Stimulated activated effector memory CD8-positive, alpha-beta T cell treated with anti-CD3 and anti-CD28 coated beads, Interleukin-12 subunit alpha, Interleukin-12 subunit beta, amount 100 ng/mL, for 72 hours (primary cell): ENCODE measurements around the gene MLLT10.
A peak's percentile ranks its signal among the peaks of the same experiment; 100 is the strongest.

ENCODE experiments used
- ATAC-seq: fragments of 150-1000 bp; cut with Tn5 transposase; 2 replicates; pipeline ENCODE4 v1.10.0; 2021
- DNase-seq, 2 donors: peaks; one replicate each; pipeline ENCODE4 v3.0.0; 2021 to 2022; ENCODE audit warnings: low spot score in 2 of 2
- H3K27ac Mint-ChIP-seq: one replicate; pipeline ENCODE4 v1.8.0; 2022; ENCODE audit warnings: mild to moderate bottlenecking, mixed read lengths
- H3K36me3 Mint-ChIP-seq: one replicate; pipeline ENCODE4 v1.8.0; 2022; ENCODE audit warnings: mild to moderate bottlenecking, mixed read lengths
- H3K4me1 Mint-ChIP-seq: one replicate; pipeline ENCODE4 v1.8.0; 2022; ENCODE audit warnings: mixed read lengths
- H3K4me3 Mint-ChIP-seq: one replicate; pipeline ENCODE4 v1.8.0; 2022; ENCODE audit warnings: mild to moderate bottlenecking, mixed read lengths
- H3K9me3 Mint-ChIP-seq: one replicate; pipeline ENCODE4 v1.8.0; 2022; ENCODE audit warnings: mixed read lengths

Gene MLLT10

DNA sequence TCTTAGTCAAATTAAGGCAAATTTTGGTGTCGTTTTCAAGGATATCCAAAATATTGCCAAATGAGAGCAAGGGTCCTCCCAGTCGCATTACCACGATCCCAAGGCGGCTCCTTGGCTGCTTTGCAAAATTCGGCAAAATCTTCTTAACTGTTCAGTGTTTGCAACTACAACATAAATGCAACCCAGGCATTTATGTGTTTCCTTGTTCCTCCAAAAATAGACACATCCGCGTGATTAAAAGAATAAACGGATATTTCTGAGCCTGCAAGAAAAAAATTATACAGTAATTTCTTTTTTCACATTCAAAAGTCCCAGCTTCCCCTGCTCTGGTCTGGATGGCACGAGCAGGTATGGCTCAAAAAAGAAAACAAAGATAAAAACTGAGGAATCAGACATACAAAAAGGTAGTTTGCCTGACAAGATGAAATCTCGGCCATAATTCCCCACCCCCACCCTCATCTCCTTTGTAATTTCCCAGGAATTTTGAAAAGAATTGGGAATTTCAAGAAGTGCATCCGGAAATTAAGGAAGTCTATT lies 14.6 kb upstream of the MLLT10 start:
- peak overlapping the region; percentile 84 for H3K4me3 Mint-ChIP-seq
- ATAC-seq (no peak), DNase-seq (no peak)
- H3K9me3 Mint-ChIP-seq: no peaks in the 10 kb centered on the region
- H3K4me1 Mint-ChIP-seq: peaks cover 36% of the 10 kb centered on the region
- H3K36me3 Mint-ChIP-seq: no peaks in the 10 kb centered on the region
- H3K27ac Mint-ChIP-seq: no peak overlapping the region

DNA sequence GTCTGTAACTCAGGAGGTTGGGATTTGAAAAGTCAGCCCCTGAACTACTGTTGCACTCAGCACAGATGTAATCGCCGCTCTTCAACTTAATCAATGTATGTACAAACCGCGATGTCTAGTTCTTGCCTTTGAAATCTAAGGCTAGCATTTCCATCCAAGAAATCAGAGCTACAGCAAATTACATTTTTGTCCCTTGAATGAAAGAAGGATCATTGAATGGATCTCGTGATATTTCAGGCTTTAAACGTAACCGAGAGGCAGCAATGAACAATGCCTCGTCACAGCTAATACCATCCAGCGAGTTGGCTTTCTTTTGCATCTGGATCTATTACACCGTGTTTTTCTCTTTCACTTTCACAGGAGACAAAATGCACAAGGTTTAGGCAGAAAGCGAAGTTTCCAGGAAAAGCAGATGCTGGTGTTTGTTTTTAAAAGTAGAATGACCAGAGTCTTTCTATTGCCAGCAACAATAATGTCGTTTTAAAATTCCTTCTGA lies 14.0 kb upstream of the MLLT10 start:
- DNase-seq: peak in 1 of 2 donors; percentile 45

DNA sequence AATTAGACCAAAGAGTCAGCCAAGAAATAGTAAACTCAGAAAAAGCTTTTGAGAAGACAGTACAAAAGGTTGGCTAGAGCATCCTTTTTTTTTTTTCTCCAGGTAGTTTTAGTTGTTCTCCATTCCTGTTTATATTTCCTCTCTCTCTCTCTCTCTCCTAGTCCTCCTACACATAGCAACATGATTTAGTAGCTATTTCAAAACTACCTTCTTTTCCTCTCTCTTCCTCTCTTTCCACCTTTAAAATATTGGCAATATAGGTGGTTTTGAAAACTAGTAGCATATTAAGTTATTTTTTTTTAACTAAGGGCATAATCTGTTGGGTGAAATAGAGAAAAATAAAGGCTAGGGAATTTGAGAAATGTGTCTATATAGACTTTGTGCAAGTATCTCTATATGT lies 13.5 kb upstream of the MLLT10 start:
- Mint-ChIP-seq H3K4me1 (peaks cover 44% of the 10 kb centered on the region), H3K9me3 (no peaks in the 10 kb centered on the region), H3K27ac (no peak overlapping the region), H3K4me3 (peak overlapping the region; percentile 84), H3K36me3 (peaks cover 7% of the 10 kb centered on the region)
- ATAC-seq: no peak
- DNase-seq: no peak

More for the DNA sequence above, 14.0 kb upstream of the MLLT10 start:
- H3K9me3 Mint-ChIP-seq: no peaks in the 10 kb centered on the region
- H3K4me3 Mint-ChIP-seq: peak overlapping the region; percentile 84
- H3K27ac Mint-ChIP-seq: no peak overlapping the region
- peaks cover 39% of the 10 kb centered on the region for H3K4me1 Mint-ChIP-seq
- peaks cover 5% of the 10 kb centered on the region for H3K36me3 Mint-ChIP-seq
- ATAC-seq: peak; percentile 59

DNA sequence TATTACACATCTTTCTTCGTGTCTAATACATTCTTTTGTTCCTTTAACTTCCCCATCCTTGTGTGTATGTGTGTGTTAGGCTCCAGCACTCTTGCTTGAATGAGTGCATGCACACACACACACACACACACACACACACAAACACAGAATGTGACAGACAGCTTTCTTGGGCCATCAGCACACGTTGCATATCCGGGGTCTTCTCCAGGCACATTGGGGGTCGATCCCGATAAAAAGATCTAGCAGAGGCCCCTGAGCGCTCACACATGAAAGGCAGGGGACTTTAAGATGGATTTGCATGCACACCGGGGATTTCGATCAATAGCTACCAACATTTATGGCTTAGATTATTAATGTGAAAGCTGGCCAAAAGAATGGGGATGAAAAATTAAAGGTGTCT lies 13.1 kb upstream of the MLLT10 start:
- Mint-ChIP-seq H3K27ac (no peak overlapping the region), H3K9me3 (no peaks in the 10 kb centered on the region), H3K4me3 (peak overlapping the region; percentile 84), H3K36me3 (peaks cover 7% of the 10 kb centered on the region), H3K4me1 (peaks cover 46% of the 10 kb centered on the region)
- DNase-seq (no peak), ATAC-seq (no peak)

DNA sequence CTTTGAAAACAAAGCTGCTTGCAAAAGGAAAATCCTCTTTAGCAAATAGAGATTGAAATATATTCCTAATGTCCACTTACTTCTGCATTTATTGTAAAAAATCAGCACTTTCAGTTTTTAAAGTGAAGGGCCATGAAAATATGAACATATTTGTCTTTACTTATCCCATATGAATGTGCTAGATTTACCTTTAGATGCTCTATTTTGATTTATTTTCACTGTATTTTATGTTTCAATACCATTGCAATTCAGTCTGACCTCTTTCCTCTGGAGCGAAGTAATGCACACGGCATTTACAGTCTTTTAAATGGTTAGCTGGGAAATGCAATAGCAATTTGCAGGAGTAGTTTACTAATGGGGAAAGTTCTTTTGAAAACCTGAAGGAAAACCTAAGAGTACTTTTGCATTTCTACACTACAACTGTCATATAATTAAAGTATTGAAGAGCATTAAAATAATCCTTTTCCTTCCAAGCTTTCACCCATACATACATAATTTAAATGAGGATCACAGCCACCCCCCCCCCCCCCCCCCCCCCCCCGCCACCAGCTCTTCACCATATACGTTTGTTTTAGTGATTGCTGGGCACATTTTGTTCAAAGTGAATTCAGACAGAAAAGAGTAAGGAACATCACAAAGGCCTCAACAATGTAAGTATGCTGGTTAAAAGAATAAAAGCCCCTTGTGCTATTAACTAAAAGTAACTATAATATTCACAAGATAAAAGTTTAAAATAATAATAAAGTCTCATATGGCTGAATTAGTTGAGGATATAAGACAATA lies 12.1 kb upstream of the MLLT10 start:
- DNase-seq: no peak
- no peaks in the 10 kb centered on the region for H3K9me3 Mint-ChIP-seq
- no peak overlapping the region for H3K27ac Mint-ChIP-seq
- peaks cover 52% of the 10 kb centered on the region for H3K4me1 Mint-ChIP-seq
- peaks cover 7% of the 10 kb centered on the region for H3K36me3 Mint-ChIP-seq
- no peak for ATAC-seq
- H3K4me3 Mint-ChIP-seq: no peak overlapping the region

DNA sequence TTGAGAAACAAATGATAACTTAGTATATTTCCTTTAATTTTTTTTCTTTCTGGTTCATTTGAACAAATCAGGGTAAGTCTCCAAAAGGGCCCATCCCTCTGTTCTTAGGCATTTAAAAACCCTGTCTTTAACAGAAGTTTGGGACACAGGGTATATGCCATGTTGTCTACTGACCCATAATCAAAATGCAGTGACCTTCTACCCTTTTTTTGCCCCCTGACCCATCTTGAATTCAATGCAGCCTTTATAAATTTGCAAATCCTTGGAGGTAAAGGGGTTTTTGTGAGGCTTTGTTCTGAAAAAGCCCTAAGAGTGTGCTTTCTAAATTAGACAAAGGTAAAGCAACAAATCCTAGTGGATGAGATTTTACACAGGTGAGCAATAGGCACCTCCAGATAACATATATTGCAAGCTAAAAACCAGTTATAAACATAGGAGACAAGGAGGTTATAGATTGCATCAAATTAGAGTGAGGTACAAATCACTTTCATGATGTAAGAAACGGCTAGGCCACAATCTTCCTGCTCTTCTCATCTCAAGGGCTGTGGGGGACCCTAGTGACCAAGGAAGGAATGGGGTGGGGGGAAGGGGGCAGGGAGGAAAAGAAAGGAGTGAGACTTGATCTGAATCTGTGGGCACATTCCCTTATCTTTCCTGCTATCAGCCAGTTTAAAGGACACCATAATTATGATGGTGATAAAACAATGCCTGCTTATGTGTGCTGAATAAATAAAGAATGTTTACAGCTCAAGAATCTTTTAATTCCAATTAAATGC lies 11.2 kb upstream of the MLLT10 start:
- no peak overlapping the region for H3K27ac Mint-ChIP-seq
- peaks cover 7% of the 10 kb centered on the region for H3K36me3 Mint-ChIP-seq
- peaks cover 49% of the 10 kb centered on the region for H3K4me1 Mint-ChIP-seq
- DNase-seq: no peak
- H3K9me3 Mint-ChIP-seq: no peaks in the 10 kb centered on the region
- no peak for ATAC-seq
- no peak overlapping the region for H3K4me3 Mint-ChIP-seq

DNA sequence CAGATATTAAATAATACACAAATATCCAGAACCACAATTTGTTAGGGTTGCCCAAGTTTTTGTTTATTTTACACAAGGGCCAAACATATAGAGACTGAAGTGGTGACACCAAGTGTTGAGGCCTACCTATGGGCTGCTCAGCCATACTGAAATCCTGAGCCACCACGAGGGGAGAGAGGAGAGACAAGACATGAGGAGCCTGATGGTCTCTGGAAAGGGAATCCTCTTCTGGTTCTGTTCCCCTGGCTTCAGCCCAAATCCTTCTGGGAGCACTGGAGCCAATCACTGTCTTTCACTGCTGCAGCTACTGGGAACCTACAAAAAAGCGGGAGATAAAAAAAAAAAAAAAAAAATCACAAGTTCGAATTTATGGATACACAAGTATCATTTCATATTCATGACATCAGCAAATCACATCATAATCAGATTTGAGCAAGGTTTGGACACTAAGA lies 10.4 kb upstream of the MLLT10 start:
- Mint-ChIP-seq H3K36me3 (peaks cover 7% of the 10 kb centered on the region), H3K27ac (no peak overlapping the region), H3K4me1 (peaks cover 42% of the 10 kb centered on the region), H3K9me3 (no peaks in the 10 kb centered on the region), H3K4me3 (no peak overlapping the region)
- DNase-seq (no peak), ATAC-seq (no peak)

DNA sequence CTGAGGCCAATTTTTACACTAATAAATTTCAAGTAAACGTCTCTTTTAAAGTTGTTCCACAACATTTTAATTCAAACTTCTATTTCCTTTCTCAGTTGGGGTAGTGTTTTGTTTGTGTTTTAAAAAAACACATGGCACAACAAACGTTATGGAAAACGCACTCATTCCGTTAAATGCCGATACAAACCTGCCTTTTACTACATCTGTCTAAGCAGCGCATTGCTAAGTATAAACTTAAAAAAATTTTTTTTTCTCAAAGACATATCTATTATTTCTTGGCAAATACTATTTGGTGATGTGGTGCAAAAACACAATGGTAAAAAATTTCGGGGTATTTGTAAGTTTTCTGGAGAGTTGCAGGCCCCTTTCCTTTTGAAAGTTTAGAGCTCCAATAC lies 9.9 kb upstream of the MLLT10 start:
- Mint-ChIP-seq H3K4me1 (peaks cover 36% of the 10 kb centered on the region), H3K27ac (no peak overlapping the region), H3K9me3 (no peaks in the 10 kb centered on the region), H3K36me3 (peaks cover 7% of the 10 kb centered on the region), H3K4me3 (no peak overlapping the region)
- ATAC-seq (no peak), DNase-seq (no peak)

DNA sequence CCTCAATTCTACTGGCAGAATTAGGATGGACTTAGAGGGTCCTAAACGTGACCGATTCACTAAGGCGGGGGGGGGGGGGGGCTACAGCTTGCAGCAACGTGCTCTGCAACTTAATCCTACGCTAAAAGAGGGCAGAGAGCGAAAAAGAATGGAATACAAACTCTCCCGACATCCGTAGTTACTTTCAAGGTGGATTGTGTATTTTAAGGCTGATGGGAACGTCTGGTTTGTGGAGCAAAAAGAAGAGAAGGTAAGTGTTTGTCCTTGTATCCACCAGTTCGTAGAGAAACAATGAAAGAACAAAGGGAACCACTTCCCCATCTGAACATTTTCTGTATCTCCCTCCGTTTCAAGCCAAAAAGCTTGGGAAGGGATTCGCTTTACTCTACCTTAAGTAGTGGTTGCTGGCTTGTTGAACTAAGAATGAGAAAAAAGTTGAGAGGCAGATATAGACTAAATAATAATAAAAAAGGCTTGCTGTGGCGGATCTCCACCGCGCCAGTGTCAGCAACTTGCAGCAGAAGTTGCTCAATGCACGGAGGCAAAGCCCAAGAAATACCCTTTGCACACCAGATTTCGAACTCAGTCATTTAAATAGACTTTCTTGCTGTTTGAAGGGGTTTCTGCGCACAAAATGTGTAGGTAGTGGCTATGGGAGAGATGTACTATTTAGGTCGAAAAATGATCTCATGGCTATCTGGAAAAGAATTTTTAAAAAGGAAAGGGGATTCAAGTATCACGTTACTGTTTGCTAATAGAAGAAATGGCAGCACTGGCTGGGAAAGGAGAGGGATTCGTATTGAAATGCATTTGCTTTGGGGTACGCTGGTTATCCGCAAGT lies 9.3 kb upstream of the MLLT10 start:
- peak in 1 of 2 donors; percentile 47 for DNase-seq
- peaks cover 33% of the 10 kb centered on the region for H3K4me1 Mint-ChIP-seq
- no peak for ATAC-seq
- H3K36me3 Mint-ChIP-seq: peaks cover 7% of the 10 kb centered on the region
- no peaks in the 10 kb centered on the region for H3K9me3 Mint-ChIP-seq
- peak overlapping the region; percentile 95 for H3K4me3 Mint-ChIP-seq
- peak overlapping the region; percentile 99 for H3K27ac Mint-ChIP-seq

DNA sequence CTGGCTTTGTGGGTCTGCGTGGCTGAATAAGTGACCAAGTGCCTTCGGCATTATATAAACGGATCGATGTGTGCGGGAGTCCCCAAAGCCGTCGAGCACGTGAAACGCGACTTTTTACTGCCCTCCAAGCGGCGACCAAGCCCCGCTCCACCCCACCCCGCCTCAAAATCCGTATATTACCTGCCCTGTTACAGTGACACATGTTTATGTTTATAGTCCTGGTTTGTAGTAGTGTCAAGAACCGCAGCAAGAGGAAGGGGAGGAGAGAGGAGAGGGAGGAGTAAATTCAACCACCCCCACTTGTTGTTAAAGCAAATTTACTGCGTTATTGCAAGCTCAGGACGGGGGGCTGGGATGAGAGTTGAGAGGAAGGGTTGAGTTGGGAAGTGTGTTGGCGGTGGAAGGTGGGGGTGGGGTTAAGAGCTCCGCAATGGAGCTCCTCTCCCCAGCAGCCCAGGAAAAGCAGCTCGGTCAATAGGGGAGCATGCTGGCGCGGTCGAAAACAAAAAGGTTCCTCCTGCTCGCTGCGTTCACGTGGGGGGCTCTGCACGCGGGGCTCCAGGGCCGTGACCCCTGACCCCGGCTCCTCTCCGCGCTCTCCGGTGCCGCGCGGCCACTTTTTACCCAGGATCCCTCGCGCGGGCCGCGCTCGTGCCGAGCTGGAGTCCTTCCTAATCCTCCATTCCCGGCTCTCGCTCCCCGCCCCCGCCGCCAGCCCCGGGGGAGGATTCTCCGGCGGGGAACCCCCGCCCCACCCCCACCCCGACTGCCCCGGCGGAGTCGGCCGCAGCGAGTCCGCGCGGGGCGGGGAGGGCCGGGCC lies 8.5 kb upstream of the MLLT10 start, which contains the start of gene SKIDA1:
TSS of gene SKIDA1 (minus strand) at position 316 of the 821 bp plus-strand sequence. CDS start 7,860 bp downstream, outside the sequence.
- Mint-ChIP-seq H3K4me1 (peaks cover 24% of the 10 kb centered on the region), H3K4me3 (peak within 1 kb of the TSS; percentile 95), H3K36me3 (peaks cover 7% of the 10 kb centered on the region), H3K9me3 (no peaks in the 10 kb centered on the region), H3K27ac (peak within 1 kb of the TSS; percentile 99)
- ATAC-seq: peak; percentile 75
- DNase-seq: no peak

DNA sequence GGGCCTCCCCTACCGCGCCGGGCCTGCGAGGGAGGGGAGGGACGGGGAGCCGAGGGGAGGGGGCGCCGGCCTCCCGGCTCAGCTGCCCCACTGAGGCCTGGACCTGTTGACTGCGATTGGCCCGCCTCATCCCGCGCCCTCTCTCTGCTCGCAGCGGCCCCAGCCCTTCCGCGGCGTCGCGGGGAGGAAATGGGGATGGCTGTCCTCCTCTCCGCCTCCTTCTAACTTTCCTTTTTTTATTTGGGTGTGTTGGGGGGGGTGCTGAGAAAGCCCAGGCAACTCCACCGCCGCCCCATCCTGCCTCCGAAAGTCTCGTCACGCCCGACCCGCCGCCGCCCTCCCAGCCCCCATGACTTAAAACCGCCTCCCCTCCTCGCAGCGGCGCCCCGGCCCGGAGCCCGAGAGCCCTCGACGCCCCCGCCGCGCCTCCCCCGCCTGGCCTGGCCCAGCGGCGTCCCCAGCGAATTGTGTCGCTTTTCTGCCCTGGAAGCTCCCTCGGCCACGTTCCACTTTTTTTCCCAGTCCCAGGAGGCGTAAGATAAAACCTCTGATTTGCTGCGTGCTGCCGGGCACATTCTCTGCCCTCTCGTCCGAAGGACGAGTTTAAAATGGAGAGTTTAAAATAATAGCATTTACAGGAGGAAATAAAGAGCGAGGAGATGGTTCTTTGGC lies 7.7 kb upstream of the MLLT10 start:
- H3K9me3 Mint-ChIP-seq: no peaks in the 10 kb centered on the region
- DNase-seq: peak; percentile 54 to 81
- H3K4me3 Mint-ChIP-seq: peak overlapping the region; percentile 95
- peaks cover 19% of the 10 kb centered on the region for H3K4me1 Mint-ChIP-seq
- peak; percentile 69 for ATAC-seq
- peak overlapping the region; percentile 99 for H3K27ac Mint-ChIP-seq
- H3K36me3 Mint-ChIP-seq: peaks cover 7% of the 10 kb centered on the region

DNA sequence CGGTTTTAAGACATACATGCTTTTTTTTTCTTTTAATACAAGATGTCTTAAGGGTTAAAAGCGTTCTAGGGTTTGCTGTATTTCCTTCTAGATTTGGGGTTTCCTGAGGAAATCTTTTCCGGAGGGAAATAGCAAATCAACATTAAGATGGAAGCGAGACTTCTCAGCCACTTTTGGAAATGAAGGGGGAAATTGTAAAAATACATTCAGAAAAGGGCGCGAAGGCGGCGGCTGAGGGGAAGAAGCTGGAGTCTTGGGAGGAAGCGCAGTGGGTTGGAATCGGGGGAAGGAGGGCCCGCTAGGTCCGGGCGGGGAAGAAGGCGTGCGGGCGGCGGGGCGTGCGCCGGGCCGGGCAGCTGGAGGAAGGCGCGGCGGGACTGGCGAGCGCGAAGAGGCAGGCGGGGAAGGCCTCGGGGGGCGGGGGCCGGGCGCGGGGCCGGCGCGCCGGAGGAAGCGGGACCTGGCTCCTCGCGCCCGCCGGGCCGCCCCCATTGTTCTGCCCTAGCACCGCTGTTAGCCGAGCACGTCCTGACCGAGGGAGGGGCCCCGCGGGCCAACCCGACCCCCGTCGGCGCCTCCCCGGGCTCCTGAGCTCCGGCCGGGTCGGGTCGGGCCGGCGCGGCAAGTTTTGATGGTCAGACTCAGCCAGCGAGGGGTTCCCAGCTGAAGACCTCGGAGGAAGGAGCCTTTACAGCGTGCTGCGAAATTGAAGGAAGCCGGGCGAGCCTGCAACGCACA lies 7.0 kb upstream of the MLLT10 start:
- Mint-ChIP-seq H3K4me3 (peak overlapping the region; percentile 95), H3K4me1 (peaks cover 19% of the 10 kb centered on the region), H3K9me3 (no peaks in the 10 kb centered on the region), H3K36me3 (peaks cover 7% of the 10 kb centered on the region), H3K27ac (peak overlapping the region; percentile 99)
- ATAC-seq: peak; percentile 63
- peak; percentile 40 to 76 for DNase-seq

DNA sequence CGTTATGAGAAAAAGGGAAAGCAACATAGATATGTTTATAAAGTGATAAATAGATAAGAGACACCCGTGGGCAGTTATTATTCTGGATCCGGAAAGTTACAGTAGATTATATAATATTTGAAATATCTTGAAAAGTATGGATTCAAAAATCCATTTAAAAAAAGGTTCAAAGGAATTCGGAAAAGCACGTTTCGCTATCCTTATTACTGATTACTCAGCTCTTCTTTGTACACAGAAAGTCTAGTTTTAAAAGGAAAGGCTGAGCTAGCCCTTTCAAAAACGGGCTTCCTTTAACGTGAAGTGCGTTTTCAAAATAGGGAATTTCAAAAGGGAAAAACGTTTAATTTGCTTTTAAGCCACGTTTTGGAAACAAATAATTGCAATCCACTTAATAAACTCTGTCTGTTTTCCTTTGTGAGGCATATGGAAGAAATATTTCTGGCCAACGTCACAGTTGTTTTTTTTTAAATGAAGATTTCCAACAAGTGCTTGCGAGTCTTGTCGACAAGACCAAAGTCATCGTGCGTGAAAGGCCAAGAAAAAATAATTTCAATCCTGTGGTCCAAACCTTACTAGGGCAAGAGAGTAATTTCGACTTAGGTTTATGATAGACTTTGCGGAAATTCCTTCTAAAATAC lies 6.3 kb upstream of the MLLT10 start:
- Mint-ChIP-seq H3K27ac (peak overlapping the region; percentile 99), H3K4me3 (peak overlapping the region; percentile 95), H3K4me1 (peaks cover 19% of the 10 kb centered on the region), H3K36me3 (peaks cover 7% of the 10 kb centered on the region), H3K9me3 (no peaks in the 10 kb centered on the region)
- no peak for ATAC-seq
- no peak for DNase-seq
